NCI-H748 (cell line): ENCODE results near the gene FAM163B.

Experiments
- DNase-seq: peaks from one replicate; lab custom pipeline; 2025; ENCODE audit not compliant: unreplicated experiment; lab: John Stamatoyannopoulos, UW

FAM163B gene

DNA sequence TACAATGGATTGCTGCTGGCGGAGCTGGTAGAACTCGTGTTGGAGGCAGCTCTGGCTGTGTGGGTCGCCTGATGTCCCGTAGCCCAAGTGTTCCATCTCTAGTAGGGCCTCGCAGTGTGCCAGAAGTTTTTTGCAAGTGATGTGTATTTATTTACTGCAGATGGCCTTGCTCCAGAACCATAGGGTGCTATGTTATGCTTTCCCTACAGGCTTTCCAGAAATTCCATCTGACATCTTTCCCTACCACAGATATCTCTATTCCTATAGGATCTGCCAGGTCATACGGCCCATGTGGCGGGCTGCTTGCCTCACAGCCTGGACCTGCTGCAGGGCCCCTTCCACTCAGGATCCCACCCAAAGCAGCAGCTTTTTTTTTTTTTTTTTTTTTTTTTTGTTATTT, 57.7 kb downstream of the FAM163B start:
- DNase-seq = no peak

DNA sequence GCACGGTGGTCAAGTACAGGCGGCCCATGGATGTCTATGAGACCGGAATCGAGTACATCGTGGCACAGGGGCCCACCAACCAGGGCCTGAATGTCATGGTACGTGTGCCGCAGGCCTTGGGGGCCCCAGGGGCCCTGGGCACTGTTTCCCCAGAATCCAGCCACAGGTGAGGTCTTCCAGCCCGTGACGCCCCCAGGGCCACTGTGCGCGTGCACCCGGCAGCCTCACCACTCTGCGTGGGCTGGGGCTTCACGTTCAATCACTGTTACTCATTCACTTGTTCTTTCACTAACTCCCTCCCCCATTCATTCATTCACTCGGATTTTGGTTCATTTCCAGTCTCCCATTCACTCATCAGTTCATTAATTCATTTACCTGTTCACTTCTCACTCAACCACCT, 62.1 kb downstream of the FAM163B start:
- no peak for DNase-seq

DNA sequence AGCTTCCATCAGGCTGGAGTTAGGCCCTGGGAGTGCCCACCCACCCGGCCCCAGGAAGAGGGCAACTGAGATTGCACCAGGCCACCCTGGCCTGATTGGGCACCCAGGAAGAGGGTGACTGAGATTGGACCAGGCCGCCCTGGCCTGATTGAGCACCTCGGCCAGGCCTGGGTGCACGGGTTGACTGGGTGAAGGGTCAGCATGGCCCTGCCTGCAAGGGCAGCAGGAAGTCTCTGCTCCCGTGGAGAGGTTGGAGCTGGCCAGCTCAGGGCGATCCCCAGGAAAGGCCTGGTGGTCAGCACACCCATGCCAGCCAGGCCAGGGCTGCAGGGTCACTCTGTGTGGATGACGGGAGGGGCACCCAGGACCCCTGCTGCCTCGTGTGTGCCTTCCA, 62.9 kb downstream of the FAM163B start:
- DNase-seq = no peak

DNA sequence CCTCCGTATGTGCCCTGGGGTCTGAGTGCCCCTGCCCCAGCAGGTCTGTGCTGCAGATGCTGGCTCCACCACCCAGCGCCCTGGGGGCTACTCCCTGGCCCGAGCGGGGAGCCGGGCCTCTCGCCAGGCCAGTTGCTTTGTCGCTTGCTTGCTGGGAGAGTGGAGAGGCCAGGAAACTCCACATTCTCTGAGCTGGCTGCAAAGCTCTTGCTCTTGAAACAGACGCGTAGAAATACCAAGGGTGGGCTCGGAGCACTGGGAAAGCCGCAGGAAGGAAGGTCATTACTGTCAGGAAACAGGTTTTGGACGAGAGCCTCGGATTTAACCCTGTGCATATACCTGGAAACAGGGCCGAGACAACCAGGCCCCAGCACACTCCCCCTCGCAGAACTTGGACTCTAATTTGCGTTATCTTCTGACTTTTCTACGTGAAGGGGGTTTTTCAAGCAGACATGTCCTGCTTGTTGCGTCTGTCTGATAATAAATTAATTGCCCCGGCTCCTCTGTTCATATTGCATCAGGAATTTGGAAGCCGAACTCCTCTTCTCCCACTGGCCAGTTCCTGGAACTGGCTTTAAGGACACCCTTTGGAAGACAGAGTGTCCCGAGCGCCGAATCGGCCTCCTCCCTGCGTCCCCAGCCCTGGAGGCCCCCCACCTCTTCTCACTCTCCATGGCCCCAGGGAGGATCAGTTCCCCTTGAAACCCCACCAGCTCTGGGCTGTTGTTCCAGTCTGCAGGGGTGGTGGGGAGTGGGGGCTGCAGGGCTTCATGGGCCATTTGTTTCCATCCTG, 63.5 kb downstream of the FAM163B start:
- no peak for DNase-seq

DNA sequence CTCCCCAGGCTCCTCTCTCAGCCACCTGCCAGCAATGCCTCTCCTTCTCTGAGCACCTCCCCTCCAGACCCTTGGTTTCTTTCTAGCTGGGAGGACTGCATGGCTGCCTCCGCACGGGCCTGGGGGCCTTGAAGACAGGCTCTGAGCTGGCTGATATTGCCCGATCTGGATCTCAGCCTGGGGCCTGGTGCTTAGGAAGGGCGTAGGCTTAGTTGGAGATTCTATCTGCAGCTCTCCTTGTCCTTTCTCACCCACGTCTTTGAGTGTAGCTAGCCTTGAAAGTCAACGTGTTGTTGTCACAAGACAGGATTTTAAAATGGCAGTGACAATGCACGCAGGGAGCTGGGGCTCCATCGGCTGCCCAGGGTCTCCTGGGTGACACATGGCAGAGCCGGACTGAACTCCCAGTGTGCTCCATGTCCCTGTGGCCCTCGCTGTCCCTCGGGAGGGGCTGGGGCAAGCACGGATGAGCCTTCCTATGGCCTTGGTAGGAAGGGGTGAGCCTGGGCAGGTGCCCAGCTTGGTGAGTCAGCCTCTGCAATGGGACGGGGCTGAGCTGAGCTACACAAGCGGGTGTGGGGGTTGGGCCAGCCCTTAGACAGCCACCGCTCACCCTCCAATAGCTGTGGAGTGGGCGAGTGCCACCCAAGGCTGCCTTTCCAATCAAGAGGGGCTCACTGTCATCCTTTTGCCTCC, 65.3 kb downstream of the FAM163B start:
- DNase-seq = no peak

DNA sequence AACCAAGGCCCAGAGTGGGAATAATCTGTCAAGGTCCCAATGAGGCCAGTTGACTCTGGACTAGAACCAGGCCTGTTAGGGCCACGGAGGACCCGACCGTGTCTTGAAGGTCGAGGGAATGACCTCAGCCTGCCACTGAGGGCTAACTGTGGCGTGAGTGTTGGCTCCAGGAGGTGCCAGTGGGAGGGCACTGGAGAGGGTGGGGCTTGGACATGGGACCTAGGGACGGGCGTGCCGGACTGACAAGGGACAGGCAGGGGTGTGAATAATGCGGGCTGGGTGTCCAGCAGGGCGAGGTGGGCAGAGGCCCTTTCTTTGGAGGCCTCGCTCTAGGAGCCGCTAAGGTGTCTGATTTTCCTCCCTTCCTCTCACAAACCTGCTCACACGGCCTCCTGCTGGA, 67.2 kb downstream of the FAM163B start:
- no peak for DNase-seq

DNA sequence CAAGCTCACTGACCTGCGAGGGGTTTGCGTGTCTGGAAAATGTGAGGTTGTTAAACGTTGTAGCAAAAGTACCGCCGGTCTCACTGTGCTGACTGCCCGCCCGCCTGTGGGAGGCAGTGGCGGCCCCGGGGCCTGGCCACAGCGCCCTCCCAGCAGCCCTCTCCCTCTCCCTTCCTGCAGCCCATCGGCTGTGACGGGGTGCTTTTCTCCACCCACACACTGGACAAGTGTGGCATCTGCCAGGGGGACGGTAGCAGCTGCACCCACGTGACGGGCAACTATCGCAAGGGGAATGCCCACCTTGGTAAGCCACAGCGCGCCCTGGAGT, 68.5 kb downstream of the FAM163B start:
- DNase-seq = no peak

DNA sequence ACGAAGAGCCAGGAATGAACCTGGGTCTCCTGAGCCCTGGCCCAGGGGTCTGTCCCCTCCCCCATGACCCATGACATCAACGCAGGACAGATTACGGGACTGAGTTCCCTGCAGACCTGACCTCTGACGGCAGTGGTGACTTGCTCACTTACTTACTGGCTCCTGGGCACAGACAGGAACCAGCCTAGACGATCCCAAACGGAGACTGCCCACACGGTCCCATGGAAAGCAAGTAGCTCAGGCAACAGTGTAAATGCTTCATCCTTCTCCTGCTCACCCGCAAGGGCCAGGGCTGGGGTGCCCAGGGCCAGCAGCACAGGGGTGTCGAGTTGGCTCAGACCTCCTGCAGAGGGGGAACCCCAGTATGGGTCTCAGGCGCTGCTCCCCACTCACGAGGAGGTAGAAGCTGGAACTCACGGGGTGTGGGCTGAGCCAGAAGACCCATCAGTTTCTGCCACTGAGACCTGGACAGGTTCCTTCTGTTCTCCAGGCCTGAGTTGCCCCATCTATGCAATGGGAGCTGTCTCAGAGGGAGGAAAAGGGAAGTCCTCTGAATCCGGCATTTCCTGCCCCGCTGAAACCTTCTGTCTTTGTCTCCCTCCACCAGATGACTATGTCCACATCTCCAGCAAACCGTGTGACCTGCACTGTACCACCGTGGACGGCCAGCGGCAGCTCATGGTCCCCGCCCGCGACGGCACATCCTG, 69.0 kb downstream of the FAM163B start:
- DNase-seq = no peak

DNA sequence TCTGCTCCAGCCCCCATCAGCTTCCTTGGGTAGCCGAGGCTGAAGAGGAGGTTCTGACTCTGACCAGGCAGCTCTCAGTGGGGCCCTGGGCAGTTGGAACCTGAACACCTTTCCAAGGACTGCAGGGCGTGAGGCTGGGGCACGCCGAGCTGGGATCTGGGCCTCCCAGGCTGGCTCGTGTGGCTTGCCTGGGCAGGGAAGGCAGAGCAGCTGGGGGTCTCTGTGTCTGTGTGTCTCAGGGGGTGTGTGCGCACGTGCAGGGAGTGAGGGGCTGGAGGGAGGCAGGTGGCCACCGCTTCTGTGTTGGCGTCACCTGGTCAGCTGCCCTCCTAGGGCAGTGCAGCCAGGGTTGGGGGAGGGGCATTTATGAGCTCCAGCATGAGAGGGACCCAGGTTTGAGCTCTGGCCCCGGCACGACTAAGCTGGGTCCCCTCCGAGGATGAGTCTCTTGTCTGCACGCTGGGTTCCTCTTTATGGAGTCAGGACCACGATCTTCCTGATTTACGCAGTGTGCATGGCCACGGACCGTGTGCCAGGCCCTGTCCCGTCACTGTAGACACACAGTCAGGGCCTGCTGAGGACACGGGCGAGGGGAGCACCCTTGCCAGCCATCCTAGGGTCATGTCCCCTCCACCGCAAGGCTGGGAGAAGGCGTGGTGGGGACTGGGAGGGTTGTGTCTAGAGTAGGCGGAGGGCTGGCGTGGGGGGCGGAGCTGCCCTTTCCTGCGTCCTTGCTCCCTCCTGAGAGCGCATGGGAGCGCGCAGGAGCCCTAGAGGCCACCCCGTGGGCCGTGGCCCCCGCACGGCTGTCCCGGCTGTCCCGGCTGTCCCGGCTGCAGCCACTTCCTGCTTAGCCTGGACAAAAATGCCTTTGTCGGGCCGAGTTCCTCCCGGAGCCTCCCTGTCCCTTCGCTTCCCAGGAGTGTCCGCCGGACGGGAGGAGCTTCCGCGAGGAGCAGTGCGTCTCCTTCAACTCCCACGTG, 70.0 kb downstream of the FAM163B start:
- no peak for DNase-seq

DNA sequence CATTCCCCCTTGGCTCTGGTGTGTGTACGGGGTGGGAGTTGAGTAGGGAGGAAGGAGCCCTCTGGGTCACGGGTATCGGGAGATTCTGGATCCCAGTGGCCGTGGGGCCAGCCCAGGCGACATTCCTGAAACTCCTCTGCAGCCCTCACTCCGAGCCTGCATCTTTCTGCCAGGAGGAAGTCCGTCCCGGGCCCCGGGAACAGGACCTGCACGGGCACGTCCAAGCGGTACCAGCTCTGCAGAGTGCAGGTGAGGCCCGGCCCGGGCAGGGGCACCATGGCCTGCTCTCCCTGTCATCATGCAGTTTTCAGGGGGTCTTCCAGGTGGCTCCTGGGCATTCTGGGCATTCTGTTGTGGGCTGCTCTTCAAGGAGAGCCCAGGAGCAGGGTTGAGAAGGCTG, 71.0 kb downstream of the FAM163B start:
- no peak for DNase-seq

DNA sequence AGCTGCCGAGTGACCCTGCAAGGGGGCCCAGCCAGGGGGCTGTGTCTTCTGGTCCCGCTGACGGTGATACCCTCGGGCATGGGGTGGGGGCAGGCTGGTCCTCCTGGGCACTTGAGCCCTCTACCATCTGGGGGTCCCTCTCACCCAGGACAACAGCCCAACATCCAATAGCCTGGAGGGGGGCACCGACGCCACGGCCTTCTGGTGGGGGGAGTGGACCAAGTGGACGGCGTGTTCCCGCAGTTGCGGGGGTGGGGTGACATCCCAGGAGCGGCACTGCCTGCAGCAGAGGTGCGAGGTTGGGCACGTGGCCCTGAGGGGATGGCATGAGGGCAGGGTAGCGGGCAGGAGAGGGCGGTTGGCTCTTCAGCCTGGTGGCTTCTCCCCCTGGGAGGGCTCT, 71.9 kb downstream of the FAM163B start:
- no peak for DNase-seq

DNA sequence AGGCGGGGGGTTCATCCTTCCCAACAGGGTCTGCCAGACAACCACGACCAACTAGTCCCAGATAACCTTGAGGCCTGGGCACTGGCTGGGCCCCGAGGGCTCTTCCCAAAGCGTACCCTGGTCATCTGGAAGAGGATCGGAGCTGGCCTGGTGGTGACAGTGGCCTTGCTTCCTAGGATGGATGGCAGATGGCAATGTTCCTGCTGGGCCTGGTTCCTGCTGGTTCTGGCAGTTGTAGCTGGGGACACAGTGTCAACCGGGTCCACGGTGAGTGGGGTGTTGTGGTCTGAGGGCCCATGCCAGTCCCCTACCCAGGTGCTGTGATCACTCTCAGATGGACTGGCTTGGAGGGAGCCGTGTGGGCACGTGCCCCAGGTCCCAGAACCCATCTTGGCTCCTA, 72.7 kb downstream of the FAM163B start:
- no peak for DNase-seq

DNA sequence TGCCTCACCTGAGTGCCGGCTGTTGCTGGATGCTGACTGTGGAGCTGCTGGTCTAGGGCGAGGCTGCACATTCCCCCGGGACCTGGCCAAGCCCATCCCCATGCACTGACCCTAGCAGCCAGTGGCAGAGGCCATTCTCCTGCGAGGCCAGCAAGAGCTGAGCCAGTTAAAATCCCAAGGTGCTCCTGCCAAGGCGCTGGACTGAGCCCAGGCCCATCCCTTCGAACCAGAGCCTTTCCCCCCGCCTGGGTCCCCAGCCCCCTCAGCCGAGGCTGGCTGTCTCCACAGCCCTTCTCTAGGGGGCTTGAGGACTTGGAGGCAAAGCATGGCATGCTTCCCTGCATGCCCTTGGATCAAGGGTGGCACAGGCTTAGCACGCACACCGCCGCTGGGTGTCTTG, 73.1 kb downstream of the FAM163B start:
- DNase-seq = no peak

DNA sequence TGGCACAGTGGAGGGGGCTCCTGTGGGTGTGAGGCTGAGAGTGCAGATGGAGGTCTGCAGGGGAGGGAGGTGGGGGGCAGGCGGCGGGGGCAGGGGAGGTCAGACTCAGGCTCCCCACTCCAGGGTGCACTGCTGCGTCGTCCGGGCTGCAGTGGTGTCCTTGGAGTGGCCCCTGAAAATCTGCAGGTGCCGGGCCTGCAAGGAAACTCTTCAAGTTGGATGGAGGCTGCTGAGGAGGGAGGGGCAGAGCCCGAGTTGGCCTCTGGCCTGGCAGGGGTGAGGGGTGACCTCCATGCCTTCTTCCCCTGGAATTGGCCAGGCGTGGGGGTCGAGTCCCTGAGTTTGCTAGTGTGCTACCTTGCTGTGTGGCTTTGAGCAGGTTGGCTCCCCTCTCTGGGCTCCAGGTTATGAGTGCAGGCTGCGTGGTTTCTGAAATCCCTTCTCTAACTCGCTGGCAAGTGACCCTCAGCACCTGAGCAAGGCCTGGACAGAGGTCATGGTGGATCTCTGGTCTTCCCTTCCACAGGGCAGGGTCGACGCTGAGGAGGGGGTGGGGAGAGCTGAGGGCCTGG, 73.8 kb downstream of the FAM163B start:
- no peak for DNase-seq

DNA sequence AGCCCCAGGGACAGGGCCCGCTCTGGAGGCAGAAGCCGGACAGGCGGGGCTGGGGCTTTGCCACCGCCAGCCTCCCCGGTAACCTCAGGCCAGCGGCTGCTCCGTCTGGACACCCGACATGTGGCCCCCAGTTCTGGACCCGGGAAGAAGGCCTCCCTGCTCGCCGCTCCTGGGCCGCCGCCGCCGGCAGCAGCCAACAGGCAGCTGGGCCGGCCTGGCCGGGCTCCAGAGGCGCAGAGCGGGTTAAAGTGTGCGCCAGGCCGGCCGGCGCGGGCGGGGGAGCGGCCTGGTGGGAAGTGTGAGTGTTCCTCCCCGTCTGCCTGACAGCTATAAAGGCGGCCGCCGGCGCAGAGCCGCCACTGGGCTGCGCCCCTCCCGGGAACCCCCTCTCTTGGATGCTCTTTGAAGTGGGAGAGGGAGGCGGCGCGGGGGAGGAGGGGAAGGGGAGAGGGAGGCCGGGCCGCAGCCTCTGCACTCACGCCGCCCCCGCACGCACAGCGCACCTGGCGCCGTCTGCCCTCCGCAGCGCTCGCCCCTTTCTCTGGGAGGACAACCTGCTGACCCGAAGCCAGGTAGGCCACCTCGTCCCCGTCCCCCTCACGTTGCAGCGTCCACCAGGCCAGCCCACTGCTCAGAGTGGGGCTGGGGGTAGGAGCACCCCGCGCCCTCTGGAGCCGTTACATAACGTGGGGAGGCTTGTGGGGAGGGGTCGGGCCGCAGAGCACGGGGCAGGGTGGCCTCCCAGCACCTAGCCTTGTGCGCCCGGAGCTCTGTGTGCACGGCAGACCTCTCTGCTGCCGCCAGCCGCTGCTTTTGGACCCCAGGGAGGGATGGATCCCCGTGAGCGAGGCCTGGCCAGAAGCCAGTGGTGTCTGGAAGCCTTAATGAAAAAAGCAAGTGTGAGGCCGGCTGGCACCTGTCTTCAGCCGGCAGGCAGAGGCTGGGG, 74.6 kb downstream of the FAM163B start, which contains the start of gene ADAMTSL2:
ADAMTSL2 (plus strand) TSS at position 359 of the 946 bp plus-strand sequence. CDS start 2,009 bp downstream, outside the sequence.
- DNase-seq = peak; percentile 13

DNA sequence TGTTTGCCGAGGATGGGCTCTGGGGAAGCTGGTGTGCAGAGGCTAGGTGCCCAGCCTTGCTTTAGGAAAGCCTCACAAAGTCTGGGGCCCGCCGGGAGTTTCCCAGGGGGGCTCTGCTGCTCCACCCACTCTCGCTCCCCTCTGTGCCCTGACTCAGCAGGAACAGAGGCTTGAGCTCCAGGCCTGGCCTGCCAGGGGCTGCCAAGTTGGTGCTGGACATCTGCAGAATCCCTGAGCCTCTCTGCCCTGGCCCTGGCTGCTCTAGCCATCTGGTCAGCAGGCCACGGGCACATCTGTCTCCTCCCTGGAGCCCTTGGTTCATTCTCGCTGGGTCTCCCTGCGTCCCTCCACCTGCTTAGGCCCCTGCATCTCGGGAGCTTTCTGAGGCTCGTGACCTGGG, 75.3 kb downstream of the FAM163B start:
- no peak for DNase-seq

DNA sequence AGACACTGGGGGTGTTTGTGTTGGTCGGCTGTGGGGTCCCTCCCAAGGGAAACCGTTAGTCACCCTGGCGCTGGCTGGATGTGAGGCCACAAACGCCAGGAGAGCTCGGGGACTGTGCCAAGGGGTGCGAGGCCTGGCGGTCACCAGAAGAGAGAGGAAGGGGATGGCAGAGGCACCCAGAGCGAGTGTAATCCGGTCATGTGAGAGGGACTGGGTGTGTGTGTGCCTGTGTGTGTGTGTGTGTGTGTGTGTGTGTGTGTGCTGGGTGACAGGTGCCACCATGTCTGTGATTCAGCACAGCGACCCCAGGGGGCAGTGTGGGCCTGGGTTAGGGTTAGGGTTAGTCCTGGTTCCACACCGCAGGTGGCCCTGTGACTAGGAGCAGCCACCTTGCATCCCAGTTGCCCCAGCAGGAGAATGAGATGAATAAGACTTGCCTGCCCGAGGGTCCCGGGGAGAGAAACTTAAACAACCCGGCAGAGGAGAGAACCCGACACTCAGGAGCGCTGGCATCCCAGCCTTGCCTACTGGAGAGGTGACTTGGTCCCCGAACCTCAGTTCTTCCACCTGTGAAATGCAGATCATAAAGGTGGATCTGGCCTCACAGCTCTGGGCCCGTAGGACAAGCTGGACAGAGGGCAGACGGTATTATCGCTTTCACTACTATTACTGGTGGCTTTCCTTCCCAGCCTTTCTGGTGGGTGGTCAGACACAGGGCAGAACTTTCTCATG, 76.1 kb downstream of the FAM163B start:
- DNase-seq = peak; percentile 77

DNA sequence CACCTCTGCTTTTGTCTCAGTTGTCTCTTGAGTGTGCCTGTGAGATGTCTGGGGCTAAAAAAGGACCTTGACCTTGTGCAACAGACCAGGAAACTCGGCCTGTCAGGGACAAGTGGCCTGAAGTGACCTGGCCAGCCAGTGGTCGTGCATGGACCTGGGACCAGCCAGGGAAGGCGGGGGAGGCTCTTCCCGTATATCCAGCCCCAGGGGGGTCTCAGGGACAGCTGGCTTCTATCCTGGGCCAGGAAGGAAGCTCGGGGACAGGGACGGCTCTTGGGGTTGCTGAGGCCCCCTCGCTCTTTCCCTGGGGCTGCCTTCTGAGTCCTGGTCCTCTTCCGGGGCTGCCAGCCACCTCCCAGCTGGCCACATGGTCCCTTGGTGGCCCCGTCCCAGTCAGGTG, 77.9 kb downstream of the FAM163B start:
- no peak for DNase-seq

DNA sequence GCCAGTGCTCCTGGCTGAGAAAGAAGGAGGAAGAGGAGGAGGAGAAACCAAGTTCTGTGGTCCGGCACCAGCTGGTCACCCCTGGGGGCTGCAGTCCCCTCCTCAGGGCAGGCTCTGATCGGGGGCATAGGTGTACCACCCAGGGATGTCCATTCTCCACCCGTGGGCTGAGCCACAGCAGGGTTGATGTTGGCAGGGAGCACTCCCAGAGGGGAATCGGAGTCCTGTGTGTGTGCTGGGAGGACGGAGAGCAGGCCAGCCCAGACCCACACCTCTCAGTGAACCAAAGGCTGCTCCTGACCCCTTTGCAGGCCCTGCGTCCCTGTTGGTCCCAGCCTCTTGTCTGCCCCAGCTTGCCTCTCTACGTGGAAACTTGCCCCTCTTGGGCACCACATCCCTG, 79.3 kb downstream of the FAM163B start:
- DNase-seq = no peak
